ENCODE data around the gene AQP1. TPM values are rescaled to one million over a fixed set of nuclear protein-coding genes. Genes with fewer than 3 reads are reported as not detected.

The AQP1 gene
- total RNA-seq, 3 donors from 2014 or later (not counting 1 experiment from before 2014, with no cell fraction given), result 0.50 to 1.4 TPM; not detected in 1

- no peak overlapping the region for H3K4me3 ChIP-seq (ENCODE audit: low read length)
- no peak for TF ChIP-seq CTCF (IDR thresholded peaks at IDR 0.05)
- no peaks in the 10 kb centered on the region for H3K36me3 ChIP-seq (ENCODE audit: control insufficient read depth, insufficient read depth, low read length)
- H3K9me3 ChIP-seq (ENCODE audit: control insufficient read depth, insufficient read depth, low read length), result no peaks in the 10 kb centered on the region
- H3K27me3 ChIP-seq (ENCODE audit: control insufficient read depth, insufficient read depth, low read length), result no peaks in the 10 kb centered on the region
- ATAC-seq (no peak), DNase-seq (no peak)
- H3K9me3 Mint-ChIP-seq, result no peaks in the 10 kb centered on the region
- no peak overlapping the region for H3K4me3 Mint-ChIP-seq
- H3K36me3 Mint-ChIP-seq, result no peaks in the 10 kb centered on the region
- intact Hi-C loops (cut with micrococcal nuclease), result no loop called here
- H3K27me3 Mint-ChIP-seq (ENCODE audit: low read depth in 2 of 2), result no peaks in the 10 kb centered on the region
- 90% methylated on average over 3 of the region's 4 CpGs for WGBS (ENCODE audit: insufficient coverage)
- H3K27ac Mint-ChIP-seq, result no peak overlapping the region
- H3K27ac ChIP-seq (ENCODE audit: low read length), result no peak overlapping the region
- no peaks in the 10 kb centered on the region for H3K4me1 ChIP-seq (ENCODE audit: control insufficient read depth, insufficient read depth, low read length)
- no peaks in the 10 kb centered on the region for H3K4me1 Mint-ChIP-seq
These were observed 5.7 kb downstream of the AQP1 start for GRCh38 chr7:30917216-30917893.

GRCh38 chr7:30918676-30919075 is 7.0 kb downstream of the AQP1 start:
- H3K9me3 ChIP-seq (ENCODE audit: control insufficient read depth, insufficient read depth, low read length), result no peaks in the 10 kb centered on the region
- ATAC-seq (no peak), DNase-seq (no peak)
- Mint-ChIP-seq H3K9me3 (no peaks in the 10 kb centered on the region), H3K36me3 (no peaks in the 10 kb centered on the region), H3K4me1 (no peaks in the 10 kb centered on the region), H3K4me3 (no peak overlapping the region), H3K27ac (no peak overlapping the region), H3K27me3 (ENCODE audit: low read depth in 2 of 2) (no peaks in the 10 kb centered on the region)
- H3K27ac ChIP-seq (ENCODE audit: low read length), result no peak overlapping the region
- 98% methylated on average over 4 of the region's 4 CpGs for WGBS (ENCODE audit: insufficient coverage)
- no peaks in the 10 kb centered on the region for H3K4me1 ChIP-seq (ENCODE audit: control insufficient read depth, insufficient read depth, low read length)
- no peaks in the 10 kb centered on the region for H3K27me3 ChIP-seq (ENCODE audit: control insufficient read depth, insufficient read depth, low read length)
- no peak for TF ChIP-seq CTCF (IDR thresholded peaks at IDR 0.05)
- intact Hi-C loops (cut with micrococcal nuclease), result no loop called here
- no peaks in the 10 kb centered on the region for H3K36me3 ChIP-seq (ENCODE audit: control insufficient read depth, insufficient read depth, low read length)
- H3K4me3 ChIP-seq (ENCODE audit: low read length), result no peak overlapping the region

- WGBS (ENCODE audit: insufficient coverage), result 73% methylated on average over 11 of the region's 11 CpGs
- no peaks in the 10 kb centered on the region for H3K36me3 ChIP-seq (ENCODE audit: control insufficient read depth, insufficient read depth, low read length)
- no peak overlapping the region for H3K27ac Mint-ChIP-seq
- no peak overlapping the region for H3K27ac ChIP-seq (ENCODE audit: low read length)
- no peaks in the 10 kb centered on the region for H3K27me3 ChIP-seq (ENCODE audit: control insufficient read depth, insufficient read depth, low read length)
- DNase-seq (no peak), ATAC-seq (no peak)
- no peak overlapping the region for H3K4me3 ChIP-seq (ENCODE audit: low read length)
- H3K27me3 Mint-ChIP-seq (ENCODE audit: low read depth in 2 of 2), result no peaks in the 10 kb centered on the region
- no peak overlapping the region for H3K4me3 Mint-ChIP-seq
- no peaks in the 10 kb centered on the region for H3K36me3 Mint-ChIP-seq
- H3K4me1 Mint-ChIP-seq, result no peaks in the 10 kb centered on the region
- no peaks in the 10 kb centered on the region for H3K9me3 ChIP-seq (ENCODE audit: control insufficient read depth, insufficient read depth, low read length)
- H3K9me3 Mint-ChIP-seq, result no peaks in the 10 kb centered on the region
- H3K4me1 ChIP-seq (ENCODE audit: control insufficient read depth, insufficient read depth, low read length), result no peaks in the 10 kb centered on the region
- TF ChIP-seq CTCF (IDR thresholded peaks at IDR 0.05), result no peak
- intact Hi-C loops (cut with micrococcal nuclease), result no loop called here
These were observed 8.4 kb downstream of the AQP1 start for GRCh38 chr7:30920021-30920583.
